ENCODE measurements around the gene SAMD13.

DNA sequence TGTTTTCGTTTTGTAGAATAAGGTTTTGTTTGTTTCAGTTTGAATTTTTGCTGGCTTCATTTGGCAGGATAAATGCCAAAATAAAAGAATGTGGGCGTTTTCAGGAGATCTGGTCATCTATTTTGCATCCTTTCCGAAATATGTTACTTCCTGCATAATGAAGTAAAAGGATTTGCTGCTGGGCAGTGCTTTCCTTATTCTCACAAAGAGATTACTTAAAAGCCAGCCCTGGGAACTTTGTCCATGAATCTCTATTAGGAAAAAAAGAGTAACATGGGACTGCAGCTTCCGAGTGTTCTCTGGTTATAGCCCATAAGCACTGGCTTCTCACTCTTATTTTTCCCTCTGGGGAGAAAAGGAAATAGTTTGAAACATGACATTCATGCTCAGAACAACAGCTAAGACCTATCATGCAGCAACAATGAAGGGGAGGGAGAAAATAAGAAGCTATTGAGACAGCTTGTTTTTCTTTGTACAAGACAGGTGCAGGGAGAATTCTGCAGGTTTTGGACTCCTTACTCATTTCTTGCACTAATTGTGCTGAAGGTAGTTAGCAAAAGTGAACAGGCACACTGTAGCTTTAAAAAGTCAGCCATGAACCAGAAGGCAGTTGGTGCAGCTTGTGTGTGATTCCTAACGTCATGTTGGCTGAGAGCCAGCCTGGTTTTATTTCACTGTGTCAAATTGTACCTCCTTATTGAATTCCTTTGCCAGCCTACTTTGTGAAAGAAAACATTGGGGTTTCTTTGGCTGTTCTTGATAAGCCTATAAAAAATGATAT is at the start of gene SAMD13:
- TF ChIP-seq, protein P1, sequence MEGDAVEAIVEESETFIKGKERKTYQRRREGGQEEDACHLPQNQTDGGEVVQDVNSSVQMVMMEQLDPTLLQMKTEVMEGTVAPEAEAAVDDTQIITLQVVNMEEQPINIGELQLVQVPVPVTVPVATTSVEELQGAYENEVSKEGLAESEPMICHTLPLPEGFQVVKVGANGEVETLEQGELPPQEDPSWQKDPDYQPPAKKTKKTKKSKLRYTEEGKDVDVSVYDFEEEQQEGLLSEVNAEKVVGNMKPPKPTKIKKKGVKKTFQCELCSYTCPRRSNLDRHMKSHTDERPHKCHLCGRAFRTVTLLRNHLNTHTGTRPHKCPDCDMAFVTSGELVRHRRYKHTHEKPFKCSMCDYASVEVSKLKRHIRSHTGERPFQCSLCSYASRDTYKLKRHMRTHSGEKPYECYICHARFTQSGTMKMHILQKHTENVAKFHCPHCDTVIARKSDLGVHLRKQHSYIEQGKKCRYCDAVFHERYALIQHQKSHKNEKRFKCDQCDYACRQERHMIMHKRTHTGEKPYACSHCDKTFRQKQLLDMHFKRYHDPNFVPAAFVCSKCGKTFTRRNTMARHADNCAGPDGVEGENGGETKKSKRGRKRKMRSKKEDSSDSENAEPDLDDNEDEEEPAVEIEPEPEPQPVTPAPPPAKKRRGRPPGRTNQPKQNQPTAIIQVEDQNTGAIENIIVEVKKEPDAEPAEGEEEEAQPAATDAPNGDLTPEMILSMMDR (IDR thresholded peaks at IDR 0.05; ENCODE audit: insufficient read depth, low read length): no peak
- TF ChIP-seq POLR2AphosphoS5 (IDR thresholded peaks at IDR 0.05; ENCODE audit: low read depth): no peak
